Cerebellar nuclear complex (tissue), 1 donor: ENCODE results near the gene GPC1.
"Not testable (repeated sequence)": the region's sequence is repeated elsewhere in the genome, so short reads cannot be mapped to it uniquely, and the experiment has no call there.

Experiments
- DNase-seq, 2 experiments: peaks; one replicate each; lab custom pipeline; 2025; lab: John Stamatoyannopoulos, UW

GPC1 gene

GRCh38 chr2:240435457-240435947 lies at the start of gene GPC1:
GPC1 (plus strand) TSS chr2:240435663; CDS start chr2:240435919, 256 bp downstream.
- no peak for DNase-seq

- DNase-seq: no peak
These were observed 49.1 kb upstream of the GPC1 start for GRCh38 chr2:240386326-240386725.

GRCh38 chr2:240386743-240387142 lies 48.7 kb upstream of the GPC1 start:
- DNase-seq: not testable (repeated sequence)

- no peak for DNase-seq
These were observed 48.2 kb upstream of the GPC1 start for GRCh38 chr2:240387325-240387668.

- no peak for DNase-seq
These were observed 47.6 kb upstream of the GPC1 start for GRCh38 chr2:240387669-240388358.

GRCh38 chr2:240388471-240389301 lies 46.8 kb upstream of the GPC1 start:
- DNase-seq: no peak

GRCh38 chr2:240389302-240389805 lies 46.1 kb upstream of the GPC1 start:
- no peak for DNase-seq

GRCh38 chr2:240390091-240391073 lies 45.1 kb upstream of the GPC1 start:
- no peak for DNase-seq

- DNase-seq: no peak
These were observed 44.1 kb upstream of the GPC1 start for GRCh38 chr2:240391111-240392051.

GRCh38 chr2:240392084-240392947 lies 43.1 kb upstream of the GPC1 start:
- no peak for DNase-seq

GRCh38 chr2:240392948-240393830 lies 42.3 kb upstream of the GPC1 start:
- no peak for DNase-seq

- DNase-seq: no peak
These were observed 41.5 kb upstream of the GPC1 start for GRCh38 chr2:240393831-240394410.

GRCh38 chr2:240394549-240394948 lies 40.9 kb upstream of the GPC1 start:
- no peak for DNase-seq

- no peak for DNase-seq
These were observed 40.0 kb upstream of the GPC1 start for GRCh38 chr2:240395448-240395847.

GRCh38 chr2:240395896-240396622 lies 39.4 kb upstream of the GPC1 start:
- DNase-seq: no peak

- no peak for DNase-seq
These were observed 38.6 kb upstream of the GPC1 start for GRCh38 chr2:240396623-240397541.

- no peak for DNase-seq
These were observed 37.9 kb upstream of the GPC1 start for GRCh38 chr2:240397542-240397916.
